Effector memory CD8-positive, alpha-beta T cell (primary cell): ENCODE results near the gene IFNGR2.

Source experiments
- ATAC-seq: fragments of 150-1000 bp; cut with Tn5 transposase; replicated peaks from 2 replicates; pipeline ENCODE4 v1.10.0; 2021; ENCODE audit warnings: mild to moderate bottlenecking, moderate library complexity
- DNase-seq, 3 experiments: peaks; one replicate each; pipeline ENCODE4 v3.0.0; 2021
- H3K27ac Mint-ChIP-seq, 2 donors: one replicate each; pipeline ENCODE4 v1.8.0; 2022; ENCODE audit warnings: mild to moderate bottlenecking in 2 of 2, mixed read lengths in 2 of 2, moderate library complexity in 2 of 2
- H3K27me3 Mint-ChIP-seq, 2 donors: one replicate each; pipeline ENCODE4 v1.8.0; 2022; ENCODE audit warnings: mixed read lengths in 2 of 2
- H3K36me3 Mint-ChIP-seq: one replicate; pipeline ENCODE4 v1.8.0; 2022; ENCODE audit warnings: mild to moderate bottlenecking, moderate library complexity, mixed read lengths; ENCODE audit not compliant: insufficient read depth
- H3K4me1 Mint-ChIP-seq, 2 donors: one replicate each; pipeline ENCODE4 v1.8.0; 2022; ENCODE audit warnings: low read depth in 2 of 2, mixed read lengths in 2 of 2
- H3K4me3 Mint-ChIP-seq, 2 donors: one replicate each; pipeline ENCODE4 v1.8.0; 2022; ENCODE audit warnings: mild to moderate bottlenecking in 2 of 2, mixed read lengths in 2 of 2, moderate library complexity in 2 of 2
- H3K9me3 Mint-ChIP-seq, 2 donors: one replicate each; pipeline ENCODE4 v1.8.0; 2022; ENCODE audit warnings: mixed read lengths in 2 of 2

IFNGR2 gene

GRCh38 chr21:33478935-33479678 is 75.9 kb downstream of the IFNGR2 start:
- peak overlapping the region; percentile 85 for H3K4me3 Mint-ChIP-seq
- peaks cover 9 to 14% of the 10 kb centered on the region in 2 donors for H3K4me1 Mint-ChIP-seq
- DNase-seq (peak in 2 of 3 experiments; percentile 33), ATAC-seq (peak; percentile 20)
- peaks cover 3% of the 10 kb centered on the region for H3K36me3 Mint-ChIP-seq
- H3K27me3 Mint-ChIP-seq: no peaks in the 10 kb centered on the region
- H3K9me3 Mint-ChIP-seq: no peaks in the 10 kb centered on the region
- H3K27ac Mint-ChIP-seq: peak overlapping the region; percentile 66 to 74

DNA sequence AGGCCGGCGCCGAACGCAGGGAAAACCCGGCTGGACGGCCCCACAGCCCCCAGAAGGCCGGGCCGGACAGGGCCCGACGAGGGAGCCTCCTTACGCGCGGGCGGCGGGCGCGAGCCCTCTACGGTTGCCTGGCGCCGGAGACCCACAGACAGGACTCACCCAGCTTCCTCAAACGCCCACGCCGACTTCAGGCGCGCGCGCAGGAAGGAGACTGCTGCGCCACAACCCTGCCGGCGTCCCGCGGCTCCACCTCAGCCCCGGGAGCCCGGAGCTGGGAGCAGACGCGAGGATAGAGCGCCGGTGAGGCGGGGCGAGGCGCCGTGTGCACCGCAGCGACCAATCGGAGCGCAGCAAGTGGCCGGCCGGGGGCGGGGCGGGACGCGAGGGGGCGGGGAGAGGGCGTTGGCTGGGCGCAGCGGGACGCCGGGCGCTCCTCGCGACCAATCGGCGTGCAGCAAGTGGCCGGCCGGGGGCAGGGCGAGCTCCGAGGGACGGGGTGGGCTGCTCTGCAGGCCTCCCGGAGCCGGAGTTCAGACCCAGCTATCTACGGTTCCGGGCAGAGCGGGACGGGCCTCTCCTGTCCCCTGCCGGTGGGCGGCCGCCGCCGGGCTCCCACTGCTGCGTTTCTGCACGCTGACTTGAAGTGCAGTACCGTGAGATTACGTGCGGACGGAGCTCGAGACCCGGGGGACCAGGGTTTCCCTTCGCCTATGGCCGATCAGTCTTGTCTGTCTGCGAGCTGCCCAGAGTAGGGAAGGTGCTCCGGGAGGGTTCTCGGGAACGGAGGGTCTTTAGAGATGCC is 76.7 kb downstream of the IFNGR2 start, which contains the start of gene TMEM50B:
TMEM50B (minus strand) TSS at position 296 of the 802 bp plus-strand sequence. CDS start 11,089 bp downstream, outside the sequence.
- H3K4me1 Mint-ChIP-seq: peaks cover 9 to 14% of the 10 kb centered on the region in 2 donors
- no peaks in the 10 kb centered on the region for H3K27me3 Mint-ChIP-seq
- H3K4me3 Mint-ChIP-seq: peak within 1 kb of the TSS; percentile 85
- H3K36me3 Mint-ChIP-seq: peaks cover 3% of the 10 kb centered on the region
- ATAC-seq (peak; percentile 85), DNase-seq (peak; percentile 86 to 89 (median 86))
- H3K9me3 Mint-ChIP-seq: no peaks in the 10 kb centered on the region
- H3K27ac Mint-ChIP-seq: peak within 1 kb of the TSS; percentile 66 to 74

DNA sequence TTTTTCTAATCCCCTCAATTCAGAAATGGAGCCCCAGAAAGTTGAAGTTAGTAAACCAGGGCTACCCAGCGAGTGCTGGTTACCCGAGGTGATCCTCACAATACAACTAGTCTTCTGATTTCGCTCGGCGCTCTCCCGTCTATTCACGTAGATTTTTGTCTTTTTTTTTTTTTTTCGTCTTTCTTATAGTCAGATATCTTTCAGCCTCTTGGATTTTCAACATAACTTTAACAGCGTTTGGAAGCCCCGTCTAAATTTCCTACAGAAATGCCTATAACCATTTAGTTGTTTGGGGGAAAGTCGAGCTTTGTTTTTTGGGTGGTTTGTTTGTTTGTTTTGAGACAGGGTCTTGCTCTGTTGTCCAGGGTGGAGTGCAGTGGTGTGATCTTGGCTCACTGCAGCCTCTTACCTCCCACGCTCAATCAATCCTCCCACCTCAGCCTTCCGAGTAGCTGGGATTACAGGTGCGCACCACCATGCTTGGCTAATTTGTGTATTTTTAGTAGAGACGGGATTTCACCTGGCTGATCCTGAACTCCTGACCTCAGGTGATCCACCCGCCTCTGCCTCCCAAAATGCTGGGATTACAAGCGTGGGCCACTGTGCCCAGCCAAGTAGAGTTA is 77.4 kb downstream of the IFNGR2 start:
- no peaks in the 10 kb centered on the region for H3K27me3 Mint-ChIP-seq
- H3K4me1 Mint-ChIP-seq: peaks cover 9 to 14% of the 10 kb centered on the region in 2 donors
- peaks cover 3% of the 10 kb centered on the region for H3K36me3 Mint-ChIP-seq
- H3K27ac Mint-ChIP-seq: peak overlapping the region; percentile 66 to 74
- DNase-seq (no peak), ATAC-seq (no peak)
- H3K4me3 Mint-ChIP-seq: peak overlapping the region; percentile 85
- H3K9me3 Mint-ChIP-seq: no peaks in the 10 kb centered on the region

DNA sequence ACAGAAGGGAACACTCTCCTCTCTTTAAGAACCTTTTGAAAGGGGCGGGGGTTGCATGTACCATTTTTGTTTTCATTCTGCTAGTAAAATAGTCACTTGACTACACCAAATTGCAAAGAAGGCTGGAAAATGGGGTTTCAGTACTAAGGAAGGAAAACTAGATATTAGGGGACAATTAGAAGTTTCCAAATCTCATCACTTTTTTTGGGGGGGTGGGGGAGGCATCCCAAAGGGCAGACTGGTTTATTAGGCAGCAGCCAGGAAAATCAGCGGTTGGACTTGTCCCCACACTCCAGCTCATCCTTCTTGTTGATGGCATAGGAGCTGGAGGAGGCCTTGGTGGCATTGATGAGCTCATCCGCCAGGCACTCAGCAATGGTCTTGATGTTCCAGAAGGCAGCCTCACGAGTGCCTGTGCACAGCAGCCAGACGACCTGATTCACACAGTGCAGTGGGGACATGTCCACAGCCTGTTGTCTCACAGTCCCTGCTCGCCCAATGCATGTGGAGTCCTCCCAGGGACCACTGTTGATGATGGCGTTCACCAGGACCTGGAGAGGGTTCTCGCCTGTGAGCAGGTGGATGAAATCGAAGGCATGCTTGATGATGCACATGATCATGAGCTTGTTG is 78.2 kb downstream of the IFNGR2 start:
- Mint-ChIP-seq H3K4me1 (peaks cover 9 to 14% of the 10 kb centered on the region in 2 donors), H3K27me3 (no peaks in the 10 kb centered on the region), H3K9me3 (no peaks in the 10 kb centered on the region), H3K4me3 (peak overlapping the region in 1 of 2 donors; percentile 85), H3K36me3 (peaks cover 3% of the 10 kb centered on the region), H3K27ac (no peak overlapping the region)
- ATAC-seq: no peak
- DNase-seq: no peak
